Activated naive CD8-positive, alpha-beta T cell treated with anti-CD3 and anti-CD28 coated beads, Interleukin-2, amount 10 ng/mL, durations not matched to agents 7 days and 5 days (primary cell): ENCODE results near the gene TRIM26. TPM values are rescaled to one million over a fixed set of nuclear protein-coding genes. Genes with fewer than 3 reads are reported as not detected.
"Not testable (repeated sequence)": the region's sequence is repeated elsewhere in the genome, so short reads cannot be mapped to it uniquely, and the experiment has no call there.

Source experiments
- ATAC-seq: fragments of 150-1000 bp; cut with Tn5 transposase; one replicate; pipeline ENCODE4 v1.10.0; 2021; ENCODE audit warnings: low read depth, moderate library complexity
- POLR2A ChIA-PET: fragments of 350-600 bp; sonication (Branson Sonifier 250); formaldehyde crosslinking; loops from one replicate; lab custom pipeline; 2021; ENCODE audit warnings: antibody characterized with exemption; lab: Charles Lee
- DNase-seq: peaks from one replicate; pipeline ENCODE4 v3.0.0; 2021
- H3K27ac Mint-ChIP-seq: one replicate; pipeline ENCODE4 v1.8.0; 2022; ENCODE audit warnings: mild to moderate bottlenecking, mixed read lengths
- H3K27me3 Mint-ChIP-seq: one replicate; pipeline ENCODE4 v1.8.0; 2022; ENCODE audit warnings: mild to moderate bottlenecking, moderate library complexity, mixed read lengths
- H3K36me3 Mint-ChIP-seq: one replicate; pipeline ENCODE4 v1.8.0; 2021; ENCODE audit warnings: mild to moderate bottlenecking, mixed read lengths
- H3K4me1 Mint-ChIP-seq: one replicate; pipeline ENCODE4 v1.8.0; 2021; ENCODE audit warnings: mixed read lengths
- H3K4me3 Mint-ChIP-seq: one replicate; pipeline ENCODE4 v1.8.0; 2022; ENCODE audit warnings: mild to moderate bottlenecking, moderate library complexity, mixed read lengths
- H3K9me3 Mint-ChIP-seq: one replicate; pipeline ENCODE4 v1.8.0; 2021; ENCODE audit warnings: mixed read lengths
- total RNA-seq, 2 experiments: library from RNA; stranded (reverse); gene quantifications; one replicate each; pipeline ENCODE4 v1.2.3, GENCODE V29; 2021

TRIM26 gene
- total RNA-seq, 2 experiments from 2014 or later, result 75.5 to 79.3 TPM

- no peak for DNase-seq
- H3K4me3 Mint-ChIP-seq, result peak overlapping the region; percentile 6
- no peaks in the 10 kb centered on the region for H3K9me3 Mint-ChIP-seq
- POLR2A ChIA-PET, result interaction anchor here (1.0 kb wide), 1 partner anchor 61 kb away, joined by 3 read pairs; the partner anchor contains the start of gene TRIM26
- no peaks in the 10 kb centered on the region for H3K36me3 Mint-ChIP-seq
- no peak overlapping the region for H3K27ac Mint-ChIP-seq
- peak; percentile 63 for ATAC-seq
- peaks cover 30% of the 10 kb centered on the region for H3K27me3 Mint-ChIP-seq
- peaks cover 15% of the 10 kb centered on the region for H3K4me1 Mint-ChIP-seq
These were observed 61.6 kb downstream of the TRIM26 start for GRCh38 chr6:30151580-30151979.

GRCh38 chr6:30150671-30151395 is 62.4 kb downstream of the TRIM26 start:
- peaks cover 13% of the 10 kb centered on the region for H3K4me1 Mint-ChIP-seq
- no peak for ATAC-seq
- H3K27ac Mint-ChIP-seq, result no peak overlapping the region
- H3K27me3 Mint-ChIP-seq, result peaks cover 28% of the 10 kb centered on the region
- no peaks in the 10 kb centered on the region for H3K36me3 Mint-ChIP-seq
- H3K9me3 Mint-ChIP-seq, result no peaks in the 10 kb centered on the region
- H3K4me3 Mint-ChIP-seq, result no peak overlapping the region
- POLR2A ChIA-PET, result interaction anchor here (1.0 kb wide), 1 partner anchor 62 kb away, joined by 3 read pairs; the partner anchor contains the start of gene TRIM26
- DNase-seq, result no peak

- H3K36me3 Mint-ChIP-seq, result no peaks in the 10 kb centered on the region
- POLR2A ChIA-PET, result no interaction called here
- DNase-seq (no peak), ATAC-seq (no peak)
- H3K4me1 Mint-ChIP-seq, result peaks cover 13% of the 10 kb centered on the region
- peaks cover 37% of the 10 kb centered on the region for H3K27me3 Mint-ChIP-seq
- no peaks in the 10 kb centered on the region for H3K9me3 Mint-ChIP-seq
- H3K4me3 Mint-ChIP-seq, result no peak overlapping the region
- no peak overlapping the region for H3K27ac Mint-ChIP-seq
These were observed 63.2 kb downstream of the TRIM26 start for GRCh38 chr6:30149858-30150550.

GRCh38 chr6:30149234-30149633 is 64.0 kb downstream of the TRIM26 start:
- DNase-seq, result no peak

GRCh38 chr6:30147096-30147495 is 66.1 kb downstream of the TRIM26 start:
- Mint-ChIP-seq H3K9me3 (no peaks in the 10 kb centered on the region), H3K36me3 (no peaks in the 10 kb centered on the region), H3K4me3 (no peak overlapping the region), H3K27me3 (peaks cover 40% of the 10 kb centered on the region), H3K4me1 (peaks cover 13% of the 10 kb centered on the region), H3K27ac (no peak overlapping the region)
- no peak for ATAC-seq
- no peak for DNase-seq
- POLR2A ChIA-PET, result no interaction called here

More at GRCh38 chr6:30149234-30149633, 64.0 kb downstream of the TRIM26 start:
- no peak for ATAC-seq
- Mint-ChIP-seq H3K4me3 (no peak overlapping the region), H3K4me1 (peaks cover 13% of the 10 kb centered on the region), H3K36me3 (no peaks in the 10 kb centered on the region), H3K27me3 (peaks cover 39% of the 10 kb centered on the region), H3K27ac (no peak overlapping the region), H3K9me3 (no peaks in the 10 kb centered on the region)
- POLR2A ChIA-PET, result no interaction called here

GRCh38 chr6:30145818-30146217 is 67.4 kb downstream of the TRIM26 start:
- no peaks in the 10 kb centered on the region for H3K9me3 Mint-ChIP-seq

GRCh38 chr6:30144811-30145210 is 68.4 kb downstream of the TRIM26 start:
- no peak for ATAC-seq
- Mint-ChIP-seq H3K4me1 (peaks cover 6% of the 10 kb centered on the region), H3K27me3 (peaks cover 49% of the 10 kb centered on the region), H3K9me3 (no peaks in the 10 kb centered on the region), H3K36me3 (no peaks in the 10 kb centered on the region), H3K27ac (no peak overlapping the region), H3K4me3 (no peak overlapping the region)
- POLR2A ChIA-PET, result no interaction called here
- DNase-seq, result no peak

More at GRCh38 chr6:30145818-30146217, 67.4 kb downstream of the TRIM26 start:
- H3K27ac Mint-ChIP-seq, result no peak overlapping the region
- ATAC-seq (no peak), DNase-seq (no peak)
- H3K36me3 Mint-ChIP-seq, result no peaks in the 10 kb centered on the region
- peaks cover 50% of the 10 kb centered on the region for H3K27me3 Mint-ChIP-seq
- H3K4me1 Mint-ChIP-seq, result peaks cover 9% of the 10 kb centered on the region
- H3K4me3 Mint-ChIP-seq, result no peak overlapping the region
- POLR2A ChIA-PET, result no interaction called here

GRCh38 chr6:30143780-30144179 is 69.4 kb downstream of the TRIM26 start:
- Mint-ChIP-seq H3K4me1 (peaks cover 6% of the 10 kb centered on the region), H3K36me3 (no peaks in the 10 kb centered on the region), H3K27ac (no peak overlapping the region), H3K9me3 (no peaks in the 10 kb centered on the region), H3K4me3 (no peak overlapping the region), H3K27me3 (peaks cover 57% of the 10 kb centered on the region)
- no peak for ATAC-seq
- no peak for DNase-seq
- POLR2A ChIA-PET, result no interaction called here

GRCh38 chr6:30142665-30143064 is 70.5 kb downstream of the TRIM26 start:
- H3K27ac Mint-ChIP-seq, result no peak overlapping the region
- POLR2A ChIA-PET, result no interaction called here
- peaks cover 5% of the 10 kb centered on the region for H3K4me1 Mint-ChIP-seq
- no peak for ATAC-seq
- H3K9me3 Mint-ChIP-seq, result no peaks in the 10 kb centered on the region
- H3K36me3 Mint-ChIP-seq, result no peaks in the 10 kb centered on the region
- no peak for DNase-seq
- H3K27me3 Mint-ChIP-seq, result peaks cover 59% of the 10 kb centered on the region
- no peak overlapping the region for H3K4me3 Mint-ChIP-seq

- POLR2A ChIA-PET, H3K9me3 Mint-ChIP-seq: not testable (repeated sequence)
These were observed 73.0 kb downstream of the TRIM26 start for GRCh38 chr6:30140240-30140639.

GRCh38 chr6:30136570-30137286 is 76.5 kb downstream of the TRIM26 start:
- ATAC-seq (no peak), DNase-seq (no peak)
- H3K4me3 Mint-ChIP-seq, result no peak overlapping the region
- H3K36me3 Mint-ChIP-seq, result no peaks in the 10 kb centered on the region
- H3K27ac Mint-ChIP-seq, result no peak overlapping the region
- H3K9me3 Mint-ChIP-seq, result no peaks in the 10 kb centered on the region
- peaks cover 56% of the 10 kb centered on the region for H3K27me3 Mint-ChIP-seq
- H3K4me1 Mint-ChIP-seq, result peaks cover 8% of the 10 kb centered on the region
- POLR2A ChIA-PET, result no interaction called here

More at GRCh38 chr6:30140240-30140639, 73.0 kb downstream of the TRIM26 start:
- DNase-seq, H3K4me3 Mint-ChIP-seq, H3K27ac Mint-ChIP-seq, ATAC-seq, H3K36me3 Mint-ChIP-seq, H3K4me1 Mint-ChIP-seq: not testable (repeated sequence)
- peaks cover 63% of the 10 kb centered on the region for H3K27me3 Mint-ChIP-seq

- no peaks in the 10 kb centered on the region for H3K9me3 Mint-ChIP-seq
- H3K4me3 Mint-ChIP-seq, result no peak within 1 kb of the TSS
- H3K27me3 Mint-ChIP-seq, result peaks cover 58% of the 10 kb centered on the region
- no peak within 1 kb of the TSS for H3K27ac Mint-ChIP-seq
- no peak for ATAC-seq
- POLR2A ChIA-PET, result no interaction called here
- no peak for DNase-seq
- peaks cover 12% of the 10 kb centered on the region for H3K4me1 Mint-ChIP-seq
- H3K36me3 Mint-ChIP-seq, result no peaks in the 10 kb centered on the region
These were observed 77.4 kb downstream of the TRIM26 start, which contains the start of gene TRIM40 for GRCh38 chr6:30135757-30136156. Gene TRIM40 (plus strand): TSS chr6:30136140. CDS start chr6:30137037, 897 bp downstream.

- H3K27me3 Mint-ChIP-seq, result peaks cover 60% of the 10 kb centered on the region
- no peak overlapping the region for H3K27ac Mint-ChIP-seq
- no peak overlapping the region for H3K4me3 Mint-ChIP-seq
- POLR2A ChIA-PET, result no interaction called here
- DNase-seq (no peak), ATAC-seq (no peak)
- peaks cover 18% of the 10 kb centered on the region for H3K4me1 Mint-ChIP-seq
- no peaks in the 10 kb centered on the region for H3K36me3 Mint-ChIP-seq
- no peaks in the 10 kb centered on the region for H3K9me3 Mint-ChIP-seq
These were observed 78.1 kb downstream of the TRIM26 start for GRCh38 chr6:30135147-30135546.
